Embryonic facial prominence (tissue), 1 donor: ENCODE results near the gene ELMO1.
A peak's percentile ranks its signal among the peaks of the same experiment; 100 is the strongest.

ENCODE experiments used
- DNase-seq: peaks from one replicate; pipeline ENCODE4 v3.0.0-alpha.2; 2016; ENCODE audit errors: extremely low spot score

Gene ELMO1

DNA sequence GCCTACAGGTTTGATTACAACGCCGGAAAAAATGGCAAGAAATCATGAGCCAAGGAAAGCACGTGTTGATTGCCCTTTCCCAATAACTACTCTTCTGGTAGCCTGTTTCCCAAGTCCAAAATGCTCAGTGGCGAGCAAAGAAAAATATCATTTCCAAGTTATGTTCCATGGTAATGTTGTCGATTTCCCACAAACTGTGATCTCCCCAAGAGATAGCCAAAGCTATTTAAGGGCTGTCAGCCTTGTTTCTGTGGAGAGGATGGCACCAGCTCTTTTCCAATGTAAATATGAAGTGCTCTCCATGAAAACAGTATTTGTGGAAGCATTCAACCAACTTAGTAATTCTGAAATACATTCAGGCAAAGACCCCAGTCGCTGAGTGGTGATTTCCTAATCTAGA lies 491.9 kb downstream of the ELMO1 start:
- DNase-seq = no peak

DNA sequence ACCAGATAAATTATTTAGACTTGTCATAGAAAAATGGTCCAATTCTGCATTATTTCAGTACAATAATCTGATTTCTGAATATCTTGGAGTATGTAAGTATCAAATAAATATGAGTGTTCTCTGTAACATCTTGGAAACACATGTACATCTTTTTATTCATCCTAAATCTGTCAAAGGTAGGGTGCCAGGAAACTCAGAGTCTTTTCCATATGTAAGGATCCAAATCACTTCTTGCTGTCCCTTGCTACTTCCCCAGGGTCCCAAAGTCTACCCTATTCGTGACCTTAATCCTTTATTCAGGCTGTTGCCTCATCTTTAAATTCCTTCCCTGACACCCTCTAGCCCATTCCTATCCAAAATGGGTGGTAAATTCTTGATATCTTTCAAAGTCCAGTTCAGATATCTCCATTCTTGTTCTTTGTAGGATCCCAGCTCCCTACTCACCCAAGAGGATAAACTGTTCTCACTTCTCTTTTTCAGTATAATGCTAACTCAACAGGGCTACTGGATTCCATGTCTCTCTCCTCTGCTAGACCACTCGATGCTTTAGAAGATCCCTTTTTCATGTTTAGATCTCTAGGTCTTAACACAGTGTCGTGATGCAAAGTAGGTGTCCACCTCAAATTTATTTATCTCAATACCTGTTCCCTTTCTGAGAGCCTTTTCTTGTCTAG lies 493.1 kb downstream of the ELMO1 start:
- no peak for DNase-seq

DNA sequence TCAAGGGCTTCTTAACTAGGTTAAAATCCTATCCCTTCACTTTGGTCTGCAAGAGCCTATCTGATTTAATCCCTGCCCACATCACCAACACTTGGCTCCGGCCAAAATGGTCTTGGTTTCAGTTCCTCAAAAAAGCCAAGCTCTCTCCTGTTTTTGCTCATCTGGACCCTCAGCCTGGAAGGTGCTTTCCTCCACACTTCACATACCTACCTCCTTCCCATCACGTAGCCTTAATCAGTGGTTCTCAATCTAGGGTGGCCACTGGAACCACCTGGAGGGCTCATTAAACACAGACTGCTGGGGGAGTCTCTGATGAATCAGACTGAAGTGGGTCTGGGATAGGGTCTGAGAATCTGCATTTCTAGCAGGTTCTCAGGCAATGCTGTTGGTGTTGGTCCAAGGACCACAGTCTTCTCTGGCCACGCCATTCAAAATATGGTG lies 497.4 kb downstream of the ELMO1 start:
- no peak for DNase-seq

DNA sequence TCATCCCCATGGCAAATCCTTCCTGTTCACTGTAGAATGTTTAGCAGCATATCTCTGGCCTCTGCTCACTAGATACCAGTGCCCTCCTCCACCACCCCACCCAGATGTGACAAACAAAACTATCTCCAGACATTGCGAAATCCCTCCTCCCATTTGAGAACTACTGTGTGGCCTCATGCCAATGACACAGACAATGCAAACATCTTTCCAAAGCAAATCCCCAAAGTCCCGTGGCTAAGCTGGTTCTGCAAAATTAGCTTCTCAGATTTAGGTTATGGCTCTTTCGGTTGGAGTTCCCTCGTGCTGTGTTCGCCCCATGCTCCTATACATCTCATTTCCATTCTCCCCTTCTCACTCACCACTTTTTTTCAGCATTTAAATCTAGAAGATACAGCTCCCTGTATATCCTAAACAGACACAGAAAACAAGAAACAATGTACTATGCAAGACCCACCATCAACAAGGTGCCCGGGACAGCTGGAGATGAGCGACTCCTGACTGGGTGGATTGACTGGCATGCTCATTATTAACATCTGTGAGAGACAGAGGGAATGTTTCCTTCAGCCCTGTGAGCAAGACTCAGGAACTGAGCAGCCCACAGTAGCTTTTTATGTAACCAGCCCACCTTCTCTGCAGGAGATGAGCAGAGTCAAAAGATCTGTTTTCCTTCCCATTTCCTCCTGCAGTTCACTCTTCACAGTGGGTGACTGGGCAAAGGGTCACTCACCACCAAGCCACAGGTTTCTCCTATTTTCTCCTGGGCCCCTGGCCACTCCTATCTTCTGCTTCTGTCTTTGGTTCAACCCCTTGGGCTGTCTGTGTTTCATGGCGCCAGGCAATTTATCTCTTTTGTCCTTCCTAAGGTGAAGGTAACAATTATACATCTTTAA lies 498.7 kb downstream of the ELMO1 start:
- no peak for DNase-seq

DNA sequence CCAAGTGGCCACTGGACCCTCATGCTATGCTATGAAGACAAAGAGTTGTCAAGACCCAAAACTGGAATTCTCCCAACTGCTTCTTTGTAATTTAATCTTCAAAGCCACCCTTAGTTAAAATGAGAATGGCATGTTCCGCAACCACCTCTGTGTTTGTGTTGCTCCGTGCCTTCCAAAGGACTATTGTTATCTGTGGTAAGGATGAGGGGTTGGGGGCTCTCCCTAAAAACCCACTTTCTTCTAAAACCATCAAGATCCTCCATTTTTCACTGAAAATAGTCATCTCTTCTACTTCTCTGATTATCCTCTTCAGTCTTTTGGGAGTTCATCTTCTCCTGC lies 502.3 kb downstream of the ELMO1 start:
- DNase-seq = no peak

DNA sequence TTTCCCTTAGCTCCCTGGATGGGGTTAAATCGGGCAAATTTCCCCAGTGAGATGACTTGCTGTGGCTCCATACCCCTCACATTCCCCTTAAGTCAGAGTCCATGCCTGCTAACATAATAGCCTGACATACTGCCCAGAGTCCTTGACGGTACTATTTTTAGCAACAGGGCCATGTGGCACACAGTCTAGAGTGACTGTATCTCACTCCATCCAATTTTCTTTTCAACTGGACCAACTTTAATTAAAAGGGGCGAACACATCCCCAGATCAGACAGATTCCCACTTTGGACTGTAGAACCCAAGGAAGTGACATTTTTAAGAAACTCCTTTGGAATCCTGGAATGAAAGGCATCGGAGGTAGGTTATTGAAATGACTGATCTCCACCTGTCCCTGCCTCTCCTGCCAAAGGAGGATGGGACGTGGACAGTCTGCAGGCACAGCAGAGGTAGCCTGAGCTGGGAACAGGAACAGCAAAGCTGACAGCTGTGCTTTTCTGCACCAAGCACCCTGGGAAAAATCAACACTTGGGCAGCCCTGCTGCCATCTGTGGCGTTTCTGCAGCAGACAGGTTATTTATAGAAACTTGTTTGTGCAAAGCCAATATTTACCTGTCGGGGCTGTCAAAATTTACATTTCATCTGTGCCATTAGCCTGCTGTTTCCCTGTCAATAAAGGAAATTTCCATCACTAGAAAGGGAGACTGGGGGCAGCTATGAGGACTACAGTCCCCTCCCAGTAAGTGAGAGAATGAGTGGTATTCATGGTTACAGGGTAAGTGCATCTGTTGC lies 502.9 kb downstream of the ELMO1 start:
- no peak for DNase-seq

DNA sequence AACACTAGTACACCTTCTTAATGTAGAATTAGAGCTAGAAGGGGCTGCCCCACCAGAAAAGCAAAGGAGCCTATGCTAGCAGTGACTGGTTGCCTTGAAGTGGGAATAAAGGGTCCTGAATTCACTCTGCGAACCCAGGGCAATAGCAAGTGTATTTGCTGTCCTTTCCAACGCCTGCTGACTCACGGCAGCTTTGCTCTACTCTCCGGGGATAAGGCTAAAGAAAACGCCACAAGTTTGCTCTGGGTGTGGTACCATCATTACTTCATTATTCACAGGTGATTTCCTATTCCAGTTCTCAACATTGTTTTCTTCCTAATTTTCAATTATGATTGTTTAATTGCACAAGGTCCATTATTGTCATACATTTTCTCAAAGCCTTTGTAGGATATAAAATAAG lies 503.8 kb downstream of the ELMO1 start:
- DNase-seq = no peak

DNA sequence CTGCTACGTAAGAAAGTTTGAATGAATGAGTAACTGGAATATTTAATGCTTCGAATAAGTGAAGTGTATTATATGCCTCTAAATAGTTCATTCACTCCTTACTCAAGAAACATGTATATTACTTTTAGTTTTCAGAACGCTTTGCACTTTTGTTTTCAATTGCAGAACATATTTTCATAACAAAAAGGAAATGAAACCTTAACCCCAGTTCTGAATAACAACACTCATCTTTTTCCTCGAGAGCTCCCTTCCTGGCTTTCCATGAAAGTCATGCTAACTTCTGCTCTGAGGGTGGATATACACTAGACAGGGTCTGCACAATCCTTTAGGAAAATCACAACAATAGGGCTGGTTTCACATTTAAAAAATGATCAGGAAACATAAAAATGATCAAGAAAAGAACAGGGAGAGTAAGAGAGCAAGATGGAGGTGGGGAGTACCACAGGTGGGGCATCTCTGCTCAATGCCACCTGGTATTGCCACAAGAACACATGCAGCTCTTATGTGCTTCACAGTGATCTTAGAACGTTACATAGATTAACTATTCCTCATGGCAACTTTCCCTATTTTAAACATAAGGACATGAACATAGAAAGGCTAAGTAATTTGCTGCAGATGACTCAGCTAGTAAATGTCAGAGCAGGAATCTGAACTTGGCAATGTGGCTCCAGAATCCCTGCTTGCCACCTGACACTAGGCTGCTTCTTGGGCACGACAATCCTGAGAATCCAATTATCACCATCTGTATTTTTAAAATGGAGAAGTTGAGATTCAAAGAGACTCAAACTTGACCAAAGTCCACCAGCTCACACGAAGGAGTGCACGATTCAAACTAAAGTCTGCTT lies 504.9 kb downstream of the ELMO1 start:
- no peak for DNase-seq

DNA sequence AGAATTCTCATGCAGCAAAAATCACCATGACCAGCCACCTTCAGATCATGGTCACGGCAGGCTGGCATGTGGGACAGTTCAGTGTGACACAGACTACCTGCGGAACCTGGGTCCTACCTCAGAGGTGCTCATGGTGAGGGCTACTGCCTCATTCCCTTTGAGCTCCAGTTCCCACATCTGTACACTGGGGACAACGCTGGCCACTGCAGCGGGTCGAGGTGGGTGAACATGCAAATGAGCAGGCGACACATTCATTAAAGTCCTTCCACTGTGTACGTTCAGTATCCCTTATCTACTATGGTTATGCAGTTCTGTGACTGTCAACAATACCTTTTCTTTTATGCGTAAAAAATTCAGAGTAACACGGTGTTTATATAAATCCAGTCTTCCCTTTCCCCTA lies 505.7 kb downstream of the ELMO1 start:
- DNase-seq = no peak

DNA sequence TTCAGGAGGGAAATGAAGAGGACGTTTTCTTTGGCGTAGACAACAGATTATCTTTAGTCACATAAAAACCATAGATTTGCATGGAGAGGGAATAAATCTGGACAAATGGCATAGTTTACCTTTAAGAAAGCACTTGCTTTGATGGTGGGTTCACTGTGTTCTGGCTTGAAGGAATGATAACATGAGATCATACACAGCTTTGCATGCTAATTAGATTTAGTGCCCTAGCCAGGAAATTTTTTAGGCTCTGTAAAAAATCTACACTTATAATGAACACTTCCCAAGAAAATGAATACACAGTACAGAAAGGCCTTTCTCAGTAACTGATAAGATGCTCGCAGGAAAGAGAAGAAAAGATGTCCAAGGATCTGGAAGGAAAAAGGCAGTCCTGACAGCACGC lies 506.1 kb downstream of the ELMO1 start:
- DNase-seq = no peak

DNA sequence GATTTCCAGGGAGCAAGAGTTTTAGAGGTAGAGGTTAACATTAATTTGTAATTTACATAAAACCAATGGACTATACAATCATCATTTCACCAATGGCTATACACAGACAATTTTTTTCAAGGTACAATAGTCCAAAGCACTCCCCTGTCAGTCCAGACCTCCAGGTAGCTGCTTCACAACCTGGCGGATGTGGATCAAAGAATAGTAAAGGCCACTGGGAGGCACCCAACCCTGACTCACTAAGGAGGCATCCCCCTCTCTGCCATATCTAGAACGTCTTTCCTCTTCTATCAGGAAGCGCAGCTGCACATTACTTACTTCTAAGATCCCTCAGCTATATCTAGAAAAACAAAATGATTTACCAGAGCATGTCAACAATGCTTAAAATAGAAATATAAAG lies 506.6 kb downstream of the ELMO1 start:
- DNase-seq = no peak

DNA sequence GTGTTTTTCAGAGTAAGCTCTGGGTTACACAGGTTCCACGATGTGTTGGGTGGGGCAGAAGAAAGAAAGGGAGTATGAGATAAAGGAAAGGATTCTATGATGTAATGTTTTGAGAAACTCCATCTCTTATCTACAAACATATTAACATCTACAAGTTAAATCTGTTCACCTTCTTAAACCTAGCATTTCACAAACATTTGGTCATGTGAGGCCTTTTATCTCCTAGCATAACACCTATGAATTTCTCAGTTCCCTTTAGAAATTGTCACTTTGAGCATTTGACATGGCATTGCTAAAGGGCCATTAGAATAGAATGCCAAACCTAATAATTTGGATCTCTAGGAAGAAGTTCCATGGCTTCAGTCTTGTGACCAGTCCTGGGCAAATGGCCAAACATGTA lies 507.3 kb downstream of the ELMO1 start:
- no peak for DNase-seq

DNA sequence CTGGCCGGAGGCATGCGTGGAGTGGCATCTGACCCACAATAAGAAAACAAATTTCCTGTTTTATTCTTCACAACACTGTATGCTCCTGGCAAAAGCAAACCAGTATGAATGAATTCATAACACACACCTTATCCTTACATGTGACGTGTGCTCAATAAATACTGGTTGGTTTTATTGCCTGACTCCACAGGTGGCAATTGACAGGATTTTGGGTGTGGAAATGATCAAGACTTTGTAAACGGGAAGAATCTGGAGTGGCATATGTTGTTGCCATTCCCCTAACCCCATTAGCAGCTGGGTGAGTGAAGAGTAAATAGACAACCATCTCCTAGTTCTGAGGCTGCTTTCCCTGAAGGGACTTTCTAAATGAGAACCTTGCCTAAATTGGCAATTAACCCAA lies 508.8 kb downstream of the ELMO1 start:
- no peak for DNase-seq

DNA sequence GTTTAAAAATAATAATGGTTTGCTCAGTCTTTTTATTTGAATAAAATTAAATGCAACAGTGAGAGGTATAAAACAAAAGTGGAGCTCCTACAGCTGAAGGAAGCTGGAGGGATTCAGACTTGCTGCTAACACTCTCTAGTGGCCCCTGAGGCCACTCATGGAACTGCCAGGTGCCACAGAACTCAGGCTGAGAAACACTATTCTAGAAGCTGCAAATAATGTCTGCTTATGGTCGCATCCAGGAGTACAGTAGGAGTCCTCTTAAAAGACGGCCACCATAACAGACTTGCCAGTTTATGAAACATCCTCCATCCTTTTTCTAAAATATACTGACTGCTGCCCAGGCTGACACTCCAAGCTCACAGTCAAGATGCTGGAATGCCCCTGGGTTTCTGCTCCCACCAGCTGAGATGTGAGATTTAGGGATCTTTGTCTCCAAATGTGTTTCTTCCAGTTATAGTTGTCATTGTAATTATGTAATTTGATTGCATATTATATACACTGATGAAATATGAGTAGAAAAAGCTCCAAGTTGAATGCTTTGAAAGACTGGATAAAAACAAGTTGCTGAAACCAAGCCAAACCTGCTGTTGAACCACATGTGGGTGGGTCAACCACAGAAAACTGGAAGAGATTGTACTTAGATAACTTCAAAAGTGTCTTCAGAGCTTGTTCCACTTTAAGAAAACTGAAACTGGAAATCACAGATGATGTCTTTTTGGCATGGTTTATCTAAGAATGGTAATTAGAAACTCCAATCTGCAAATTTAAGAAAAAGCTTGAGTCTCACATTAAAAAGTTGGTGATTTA lies 510.7 kb downstream of the ELMO1 start:
- peak; percentile 43 for DNase-seq

DNA sequence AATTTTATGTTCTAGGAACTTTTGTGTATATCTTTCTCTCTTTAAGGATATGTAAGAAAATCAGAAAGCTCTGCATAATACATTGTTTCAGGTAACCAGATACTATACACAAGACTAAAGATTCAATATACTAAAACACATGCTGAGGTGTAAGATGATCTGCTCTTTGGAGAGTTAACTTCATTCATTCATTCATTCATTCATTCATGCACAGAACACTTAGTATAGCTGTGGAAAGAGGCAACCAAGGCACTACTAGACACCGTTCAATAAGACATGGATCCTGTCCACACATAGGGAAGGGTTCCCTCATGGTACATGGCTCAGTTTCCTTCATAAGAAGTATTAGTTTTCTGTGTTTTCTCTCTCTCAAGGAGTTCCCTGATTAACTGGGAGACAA lies 516.8 kb downstream of the ELMO1 start:
- no peak for DNase-seq

DNA sequence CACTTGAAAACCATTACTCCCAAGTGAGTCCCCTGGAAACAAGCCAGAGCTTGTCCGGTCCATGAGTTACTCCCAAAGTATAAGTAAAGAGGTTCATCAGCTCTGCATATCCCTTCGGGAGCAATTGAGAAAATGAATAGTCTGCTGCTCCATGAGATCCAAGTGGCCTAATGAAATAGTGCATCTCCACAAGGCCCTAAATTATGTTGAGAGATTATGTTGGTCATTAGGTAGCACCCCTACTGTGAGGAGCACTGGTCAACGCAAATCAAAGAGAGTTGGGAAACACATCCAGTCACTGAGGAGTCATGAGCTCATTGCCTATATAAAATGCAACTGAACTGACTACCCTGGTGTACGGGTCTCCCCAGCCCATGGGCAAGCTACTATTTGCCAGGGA lies 518.9 kb downstream of the ELMO1 start:
- no peak for DNase-seq

DNA sequence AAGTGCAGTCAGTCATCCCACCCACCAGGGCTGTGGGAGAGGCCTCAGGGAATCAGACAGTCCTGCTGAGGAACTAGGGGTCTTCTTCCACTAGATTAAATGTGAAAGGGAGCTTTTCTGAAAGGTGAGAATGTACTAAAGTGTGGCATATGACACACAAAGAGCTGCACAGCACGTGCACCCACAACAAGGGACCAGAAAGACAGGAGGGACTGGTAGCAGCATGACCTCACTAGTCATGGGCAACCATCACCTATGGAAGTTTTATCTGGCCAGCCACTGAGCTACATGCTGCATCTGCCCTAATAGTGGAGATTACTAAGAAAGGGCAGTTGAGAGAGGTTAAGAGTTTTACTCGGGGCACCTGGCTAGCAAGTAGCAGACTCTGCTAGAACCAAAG lies 519.9 kb downstream of the ELMO1 start:
- no peak for DNase-seq

DNA sequence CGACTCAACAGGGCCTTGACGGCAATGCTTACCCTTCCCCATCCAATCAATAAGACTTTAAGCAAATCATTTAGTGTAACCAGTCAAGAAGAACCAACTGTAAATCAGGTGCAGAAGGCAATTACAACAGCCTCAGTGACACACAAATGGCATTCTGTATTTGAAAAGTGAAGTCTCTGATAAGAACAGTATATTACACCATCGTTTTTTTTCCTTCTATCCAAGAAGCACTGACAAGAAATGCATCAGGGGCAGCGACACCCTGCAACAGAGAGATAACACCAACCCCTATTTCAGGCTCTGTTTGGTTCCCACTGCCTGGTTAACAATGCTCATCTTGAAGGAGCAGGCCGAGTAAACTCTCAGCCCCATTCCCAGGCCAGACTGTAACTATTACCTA lies 520.4 kb downstream of the ELMO1 start:
- DNase-seq = no peak

DNA sequence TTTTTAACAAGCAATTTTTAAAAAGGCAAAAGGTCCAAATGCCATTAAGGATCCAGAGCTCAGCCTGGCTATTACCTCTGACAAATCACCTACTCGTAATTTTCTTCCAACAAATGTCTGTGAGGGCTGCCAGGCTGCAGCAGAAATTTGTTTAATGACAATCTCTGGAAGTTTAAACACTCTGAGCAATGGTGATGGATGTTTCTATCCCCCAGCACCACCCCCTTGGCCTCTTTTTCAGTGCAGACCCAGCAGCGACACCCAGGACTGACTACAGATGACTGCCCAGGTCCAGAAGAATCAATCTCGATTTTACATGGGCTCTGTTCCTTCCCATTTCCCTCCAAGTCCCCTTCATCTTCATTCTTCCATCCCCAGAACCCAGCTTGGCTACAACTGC lies 523.0 kb downstream of the ELMO1 start:
- DNase-seq = no peak

DNA sequence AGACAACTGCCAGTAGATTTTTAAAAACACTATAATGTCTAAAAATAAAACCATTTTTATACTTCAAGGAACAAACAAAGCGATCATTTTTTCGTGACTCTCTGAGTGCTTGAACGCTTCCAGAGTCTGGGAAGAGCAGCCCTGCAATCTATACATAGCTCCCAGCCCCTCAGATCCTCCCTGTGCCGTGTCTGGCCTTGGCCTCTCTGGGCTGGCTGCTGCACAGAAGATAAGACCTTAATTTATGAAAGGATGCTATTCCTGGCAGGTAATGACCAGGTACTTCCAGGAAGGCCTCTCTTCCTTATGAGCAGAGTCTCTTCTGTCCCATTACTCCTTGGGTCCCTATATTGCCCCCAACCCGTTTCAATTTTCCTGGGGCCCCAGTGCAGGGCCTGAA lies 523.5 kb downstream of the ELMO1 start:
- DNase-seq = no peak

DNA sequence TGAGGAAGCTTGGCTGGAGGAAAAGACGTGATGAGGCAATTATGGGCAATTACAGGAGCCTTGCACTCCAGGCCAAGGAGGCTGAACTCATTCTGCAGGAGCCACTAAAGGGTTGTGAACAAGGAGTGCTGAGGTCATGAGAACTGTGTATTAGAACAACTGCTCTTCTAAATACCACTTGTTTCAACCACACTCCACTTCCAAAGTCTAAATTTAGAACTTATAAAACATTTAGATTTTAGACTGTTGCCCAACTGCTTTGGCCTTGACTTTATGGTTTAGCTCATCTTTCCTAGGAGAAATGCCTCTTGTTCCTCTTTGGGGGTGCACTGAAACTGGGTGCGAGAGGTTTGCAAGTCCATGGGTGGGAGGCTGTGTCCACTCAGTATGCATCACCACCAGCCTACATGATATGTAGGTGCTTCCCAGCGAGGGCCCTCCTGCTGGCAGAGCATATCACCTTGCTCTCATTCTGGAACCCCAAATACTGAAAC lies 524.7 kb downstream of the ELMO1 start:
- DNase-seq = no peak
